Fibroblast of skin of abdomen (primary cell): ENCODE results near the gene KRTAP4-5. TPM values are rescaled to one million over a fixed set of nuclear protein-coding genes. Genes with fewer than 3 reads are reported as not detected.
"Not testable (repeated sequence)": the region's sequence is repeated elsewhere in the genome, so short reads cannot be mapped to it uniquely, and the experiment has no call there.

Experiments used
- DNase-seq: peaks from one replicate; pipeline ENCODE4 v3.0.0-alpha.2; 2013
- polyA plus RNA-seq, 2 experiments: library from polyadenylated mRNA; unstranded; fragments of 120-200 nt; gene quantifications; one replicate each; pipeline ENCODE4 v1.2.1, GENCODE V29; 2013; ENCODE audit not compliant: insufficient read length in 2 of 2

Gene KRTAP4-5
- not detected for polyA plus RNA-seq (2013, experiment 1 of 2; ENCODE audit: insufficient read length)
- not detected for polyA plus RNA-seq (2013, experiment 2 of 2; ENCODE audit: insufficient read length)

GRCh38 chr17:41149652-41149985, at the start of gene KRTAP4-5:
Gene KRTAP4-5 (minus strand): TSS chr17:41149825. CDS start chr17:41149767, 58 bp downstream.
- DNase-seq = no peak

DNA sequence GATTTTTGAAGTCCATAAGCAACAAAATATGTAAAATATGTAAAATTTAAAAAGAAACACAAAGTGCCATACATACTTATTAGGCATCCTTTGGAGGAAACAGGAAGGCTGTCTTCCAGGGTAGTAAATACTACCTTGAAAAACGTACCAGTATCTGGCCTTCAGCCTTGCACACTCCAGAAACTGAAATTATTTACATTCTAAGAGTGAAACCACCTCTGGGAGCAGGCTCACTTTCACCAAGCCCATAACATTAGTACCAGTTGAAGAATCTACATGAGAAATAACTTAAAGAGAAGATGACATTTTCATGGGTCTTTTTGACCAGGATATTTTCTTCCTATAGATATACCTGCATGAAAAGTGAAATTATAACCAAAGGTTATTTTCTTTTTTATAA, 46.4 kb upstream of the KRTAP4-5 start:
- DNase-seq = no peak

DNA sequence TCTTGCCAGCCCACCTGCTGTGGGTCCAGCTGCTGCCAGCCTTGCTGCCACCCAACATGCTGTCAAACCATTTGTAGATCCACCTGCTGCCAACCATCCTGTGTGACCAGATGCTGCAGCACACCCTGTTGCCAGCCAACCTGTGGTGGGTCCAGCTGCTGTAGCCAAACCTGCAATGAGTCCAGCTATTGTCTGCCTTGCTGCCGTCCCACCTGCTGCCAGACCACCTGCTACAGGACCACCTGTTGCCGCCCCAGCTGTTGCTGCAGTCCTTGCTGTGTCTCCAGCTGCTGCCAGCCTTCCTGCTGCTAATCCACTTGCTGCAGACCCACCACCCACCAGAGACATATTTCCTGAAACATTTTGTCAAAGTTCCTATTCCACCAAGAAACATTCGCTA, 40.7 kb upstream of the KRTAP4-5 start:
- no peak for DNase-seq

DNA sequence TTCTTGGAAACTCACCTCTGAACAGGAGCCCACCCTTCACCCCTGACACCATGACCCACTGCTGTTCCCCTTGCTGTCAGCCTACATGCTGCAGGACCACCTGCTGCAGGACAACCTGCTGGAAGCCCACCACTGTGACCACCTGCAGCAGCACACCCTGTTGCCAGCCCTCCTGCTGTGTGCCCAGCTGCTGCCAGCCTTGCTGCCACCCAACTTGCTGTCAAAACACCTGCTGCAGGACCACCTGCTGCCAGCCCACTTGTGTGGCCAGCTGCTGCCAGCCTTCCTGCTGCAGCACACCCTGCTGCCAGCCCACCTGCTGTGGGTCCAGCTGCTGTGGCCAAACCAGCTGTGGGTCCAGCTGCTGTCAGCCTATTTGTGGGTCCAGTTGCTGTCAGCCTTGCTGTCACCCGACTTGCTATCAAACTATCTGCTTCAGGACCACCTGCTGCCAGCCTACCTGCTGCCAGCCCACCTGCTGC, 40.3 kb upstream of the KRTAP4-5 start, which contains the start of gene KRTAP9-1:
TSS of gene KRTAP9-1 (plus strand) at position 51 of the 482 bp plus-strand sequence. CDS start at position 51, 0 bp downstream.
- not testable (repeated sequence) for DNase-seq

DNA sequence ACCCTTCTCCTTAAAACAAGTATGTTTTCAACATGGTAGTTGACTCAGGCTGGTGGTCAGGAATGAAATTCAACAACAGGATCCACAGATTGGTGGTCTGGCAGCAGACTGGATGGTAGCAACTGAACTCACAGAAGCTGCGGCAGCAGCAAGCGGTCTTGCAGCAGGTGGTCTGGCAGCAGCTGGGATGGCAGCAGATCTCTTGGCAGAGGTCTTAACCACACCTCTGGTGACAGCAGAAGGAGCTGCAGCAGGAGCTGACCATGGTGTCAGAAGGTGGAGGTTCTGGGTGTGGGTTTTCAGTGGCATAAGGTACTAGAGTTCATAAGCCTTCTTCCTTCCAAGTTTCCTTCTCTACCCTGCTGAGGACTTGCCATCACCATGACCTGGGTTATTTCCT, 37.2 kb upstream of the KRTAP4-5 start:
- DNase-seq = no peak

DNA sequence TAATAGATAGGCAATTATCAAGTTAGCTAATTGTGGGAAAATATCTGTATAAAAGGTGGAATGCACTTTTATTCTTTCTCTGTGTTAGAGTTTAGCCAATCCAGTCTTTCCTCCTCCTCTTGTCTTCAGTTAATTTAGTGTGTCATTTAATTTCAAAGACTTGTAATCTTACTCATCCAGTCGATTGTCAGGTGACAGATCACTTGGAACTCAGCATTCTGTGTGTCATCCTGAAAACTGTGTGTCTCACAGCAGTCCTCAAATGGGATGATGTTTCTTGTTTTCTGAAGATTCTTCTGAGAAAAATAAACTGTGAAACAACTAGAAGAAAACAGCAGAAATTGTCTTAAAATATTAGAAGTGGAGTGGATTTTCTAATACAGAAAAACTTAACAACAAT, 35.4 kb upstream of the KRTAP4-5 start:
- DNase-seq = no peak

DNA sequence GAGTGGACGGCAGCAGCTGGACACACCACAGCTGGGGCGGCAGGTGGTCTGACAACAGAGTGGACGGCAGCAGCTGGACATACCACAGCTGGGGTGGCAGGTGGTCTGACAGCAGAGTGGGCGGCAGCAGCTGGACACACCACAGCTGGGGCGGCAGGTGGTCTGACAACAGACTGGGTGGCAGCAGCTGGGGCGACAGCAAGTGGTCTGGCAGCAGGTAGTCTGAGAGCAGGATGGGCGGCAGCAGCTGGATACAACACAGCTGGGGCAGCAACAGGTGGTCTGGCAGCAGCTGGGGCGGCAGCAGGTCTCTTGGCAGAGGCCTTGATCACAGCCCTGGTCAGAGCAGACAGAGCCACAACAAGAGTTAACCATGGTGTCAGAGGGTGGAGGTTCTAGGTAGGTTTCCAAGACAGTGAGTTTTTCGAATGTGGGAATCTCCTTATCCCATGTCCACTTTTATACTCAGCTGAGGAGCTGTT, 34.9 kb upstream of the KRTAP4-5 start, which contains the start of gene KRTAP4-1:
TSS of gene KRTAP4-1 (minus strand) at position 432 of the 482 bp plus-strand sequence. CDS start at position 375, 57 bp downstream.
- no peak for DNase-seq

GRCh38 chr17:41178843-41179616, 29.4 kb upstream of the KRTAP4-5 start:
- DNase-seq = peak; percentile 37

DNA sequence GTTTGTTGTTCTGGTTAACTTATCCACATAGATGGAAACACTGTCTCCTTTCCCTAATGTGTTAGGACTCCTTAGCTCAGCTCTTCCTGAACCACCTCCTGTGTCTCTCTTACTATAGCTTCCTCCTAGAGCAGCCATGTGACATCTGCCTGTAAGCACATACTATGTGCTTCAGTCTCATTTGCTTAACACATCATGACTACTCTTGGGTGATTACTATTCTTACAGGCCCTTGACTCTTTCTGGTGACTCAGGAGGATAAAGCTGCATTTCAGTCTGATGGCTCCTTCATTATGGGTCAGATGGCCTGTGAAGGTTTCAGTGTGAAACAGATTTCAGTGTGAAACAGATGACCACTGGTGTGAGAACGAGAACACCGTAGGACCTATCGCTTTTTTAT, 28.7 kb upstream of the KRTAP4-5 start:
- DNase-seq = peak; percentile 37

- no peak for DNase-seq
Measured at GRCh38 chr17:41177727-41178271, 28.2 kb upstream of the KRTAP4-5 start, which contains the start of gene KRTAP4-2. Gene KRTAP4-2 (minus strand): TSS chr17:41178221. CDS start chr17:41178164, 57 bp downstream.

- no peak for DNase-seq
Measured at GRCh38 chr17:41176744-41177387, 27.2 kb upstream of the KRTAP4-5 start.

GRCh38 chr17:41171886-41172285, 22.3 kb upstream of the KRTAP4-5 start:
- peak; percentile 63 for DNase-seq

- DNase-seq = no peak
Measured at GRCh38 chr17:41168121-41168520, 18.5 kb upstream of the KRTAP4-5 start, which contains the start of gene KRTAP4-3. Gene KRTAP4-3 (minus strand): TSS chr17:41168221. CDS start chr17:41168172, 49 bp downstream.

DNA sequence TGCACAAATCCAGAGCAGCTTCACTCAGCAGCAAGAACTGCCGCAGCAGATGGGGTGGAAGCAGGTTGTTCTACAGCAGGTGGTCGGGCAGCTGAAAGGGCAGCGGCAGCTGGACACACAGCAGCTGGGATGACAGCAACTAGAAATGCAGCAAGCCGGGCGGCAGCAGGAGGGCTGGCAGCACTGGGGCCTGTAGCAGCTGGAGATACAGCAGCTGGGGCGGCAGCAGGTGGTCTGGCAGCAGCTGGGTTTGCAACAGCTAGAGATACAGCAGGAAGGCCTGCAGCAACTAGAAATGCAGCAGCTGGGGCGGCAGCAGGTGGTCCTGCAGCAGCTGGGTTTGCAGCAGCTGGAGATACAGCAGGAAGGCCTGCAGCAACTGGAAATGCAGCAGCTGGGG, 17.9 kb upstream of the KRTAP4-5 start:
- DNase-seq = no peak

- DNase-seq = no peak
Measured at GRCh38 chr17:41163828-41164227, 14.2 kb upstream of the KRTAP4-5 start.

DNA sequence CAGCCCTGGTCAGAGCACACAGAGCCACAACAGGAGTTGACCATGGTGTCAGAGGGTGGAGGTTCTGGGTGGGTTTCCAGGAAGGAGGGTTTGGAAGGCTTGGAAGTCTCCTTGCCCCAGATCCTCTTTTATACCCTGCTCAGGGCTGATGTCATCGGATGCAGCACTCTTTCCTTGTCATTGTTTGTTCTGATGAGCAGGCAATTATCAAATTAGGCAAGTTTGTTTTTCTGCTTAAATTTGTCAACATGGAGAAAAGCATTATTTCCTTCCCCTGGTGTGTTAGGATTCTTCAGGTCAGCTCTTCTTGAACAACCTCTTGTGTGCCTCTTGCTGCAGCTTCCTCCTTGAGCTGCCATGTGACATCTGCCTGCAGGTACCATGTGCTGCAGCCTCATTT, 11.0 kb upstream of the KRTAP4-5 start, which contains the start of gene KRTAP4-4:
TSS of gene KRTAP4-4 (minus strand) at position 101 of the 400 bp plus-strand sequence. CDS start at position 44, 57 bp downstream.
- no peak for DNase-seq

DNA sequence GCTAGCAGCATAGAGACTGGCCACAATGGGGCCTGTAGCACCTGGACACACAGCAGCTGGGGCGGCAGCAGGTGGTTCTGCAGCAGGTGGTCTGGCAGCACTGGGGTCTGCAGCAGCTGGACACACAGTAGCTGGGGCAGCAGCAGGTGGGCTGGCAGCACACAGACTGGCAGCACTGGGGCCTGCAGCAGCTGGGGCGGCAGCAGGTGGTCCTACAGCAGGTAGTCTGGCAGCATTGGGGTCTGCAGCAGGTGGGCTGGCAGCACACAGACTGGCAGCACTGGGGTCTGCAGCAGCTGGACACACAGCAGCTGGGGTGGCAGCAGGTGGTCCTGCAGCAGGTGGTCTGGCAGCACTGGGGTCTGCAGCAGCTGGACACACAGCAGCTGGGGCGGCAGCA, 10.6 kb upstream of the KRTAP4-5 start:
- not testable (repeated sequence) for DNase-seq

DNA sequence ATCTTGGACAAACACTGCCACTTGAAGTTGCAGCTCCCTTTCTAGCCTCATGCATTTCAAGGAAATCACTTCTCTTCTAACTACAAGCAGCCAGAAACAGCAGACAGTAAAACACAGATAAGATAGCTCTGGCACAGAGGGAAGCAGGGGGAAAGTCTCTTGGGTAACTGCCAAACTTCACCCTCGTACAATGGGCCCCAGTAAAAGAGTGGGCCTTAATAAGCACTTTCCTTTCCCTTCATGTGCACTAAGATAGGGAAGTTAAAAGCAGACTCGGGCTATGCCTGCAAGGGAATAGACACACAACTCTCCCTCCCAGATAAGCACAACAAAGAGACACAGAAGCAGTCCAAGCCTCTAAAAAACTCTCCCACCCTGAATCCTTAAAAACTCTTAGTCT, 4.2 kb upstream of the KRTAP4-5 start:
- DNase-seq = no peak

DNA sequence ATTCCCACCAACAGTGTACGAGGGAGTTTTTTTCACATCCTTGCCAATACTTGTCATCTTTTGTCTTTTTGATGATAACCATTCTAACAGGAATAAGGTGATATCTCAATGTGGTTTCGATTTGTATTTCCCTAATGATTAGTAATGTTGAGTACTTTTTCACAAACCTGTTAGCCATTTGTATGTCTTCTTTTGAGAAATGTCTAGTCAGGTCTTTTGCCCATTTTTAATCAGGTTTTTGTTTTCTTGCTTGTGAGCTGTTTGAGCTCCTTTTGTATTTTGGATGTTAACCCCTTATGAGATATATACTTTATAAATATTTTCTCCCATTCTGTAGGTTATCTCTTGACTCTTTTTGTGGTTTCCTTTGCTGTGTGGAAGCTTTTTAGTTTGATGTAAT, 1.9 kb upstream of the KRTAP4-5 start:
- DNase-seq = no peak

GRCh38 chr17:41150026-41150425, 401 bp upstream of the KRTAP4-5 start:
- no peak for DNase-seq

- not testable (repeated sequence) for DNase-seq
Measured at GRCh38 chr17:41148971-41149651, 514 bp downstream of the KRTAP4-5 start.
